Astrocyte (in vitro differentiated cells and primary cell): ENCODE data around the gene ATG7. TPM values are rescaled to one million over a fixed set of nuclear protein-coding genes. Genes with fewer than 3 reads are reported as not detected.

ENCODE experiments used
- DNase-seq: peaks from one replicate; pipeline ENCODE4 v3.0.0-alpha.2; 2010; ENCODE audit warnings: low read depth
- FAIRE-seq: peaks from 2 replicates; lab custom pipeline; 2011; peaks lifted over from hg19 to GRCh38; lab: Jason Lieb, UNC
- H2AFZ ChIP-seq: 2 replicates; pipeline ENCODE4 v1.6.0; 2012; ENCODE audit warnings: low read depth, low read length, inconsistent platforms
- H3K27ac ChIP-seq: 2 replicates; pipeline ENCODE4 v1.5.1; 2011; ENCODE audit warnings: low read depth, low read length, inconsistent platforms
- H3K27me3 ChIP-seq: 2 replicates; pipeline ENCODE4 v1.6.0; 2011; ENCODE audit warnings: low read length, inconsistent platforms; ENCODE audit not compliant: insufficient read depth
- H3K36me3 ChIP-seq: 2 replicates; pipeline ENCODE4 v1.5.1; 2011; ENCODE audit warnings: low read length, inconsistent platforms; ENCODE audit not compliant: insufficient read depth
- H3K4me1 ChIP-seq: 2 replicates; pipeline ENCODE4 v1.5.1; 2011; ENCODE audit warnings: low read length, inconsistent platforms; ENCODE audit not compliant: insufficient read depth
- H3K4me2 ChIP-seq: 2 replicates; pipeline ENCODE4 v1.6.0; 2012; ENCODE audit warnings: low read length, inconsistent platforms
- H3K4me3 ChIP-seq: 2 replicates; pipeline ENCODE4 v1.5.1; 2011; ENCODE audit warnings: low read depth, mild to moderate bottlenecking, low read length, inconsistent platforms; ENCODE audit not compliant: insufficient read depth
- H3K79me2 ChIP-seq: 2 replicates; pipeline ENCODE4 v1.6.0; 2012; ENCODE audit warnings: mild to moderate bottlenecking, low read length, inconsistent platforms; ENCODE audit not compliant: insufficient read depth
- H3K9ac ChIP-seq: 2 replicates; pipeline ENCODE4 v1.6.0; 2012; ENCODE audit warnings: mild to moderate bottlenecking, low read length, inconsistent platforms
- H3K9me3 ChIP-seq: 2 replicates; pipeline ENCODE4 v1.5.1; 2012; ENCODE audit warnings: low read depth, mild to moderate bottlenecking, low read length, inconsistent platforms; ENCODE audit not compliant: insufficient read depth
- H4K20me1 ChIP-seq: 2 replicates; pipeline ENCODE4 v1.6.0; 2012; ENCODE audit warnings: low read length, inconsistent platforms; ENCODE audit not compliant: insufficient read depth
- H3K27ac Mint-ChIP-seq: one replicate; pipeline ENCODE4 v1.8.0; 2021; ENCODE audit warnings: mild to moderate bottlenecking, mixed read lengths; ENCODE audit not compliant: unreplicated experiment
- H3K27me3 Mint-ChIP-seq: one replicate; pipeline ENCODE4 v1.8.0; 2021; ENCODE audit warnings: low read depth, mixed read lengths; ENCODE audit not compliant: unreplicated experiment
- H3K36me3 Mint-ChIP-seq: one replicate; pipeline ENCODE4 v1.8.0; 2021; ENCODE audit warnings: low read depth, mixed read lengths; ENCODE audit not compliant: unreplicated experiment
- H3K4me1 Mint-ChIP-seq: one replicate; pipeline ENCODE4 v1.8.0; 2021; ENCODE audit warnings: low read depth, mixed read lengths; ENCODE audit not compliant: unreplicated experiment
- H3K4me3 Mint-ChIP-seq: one replicate; pipeline ENCODE4 v1.8.0; 2021; ENCODE audit warnings: mild to moderate bottlenecking, moderate library complexity, mixed read lengths; ENCODE audit not compliant: unreplicated experiment
- H3K9me3 Mint-ChIP-seq: one replicate; pipeline ENCODE4 v1.8.0; 2021; ENCODE audit warnings: mild to moderate bottlenecking, mixed read lengths; ENCODE audit not compliant: unreplicated experiment
- EZH2 ChIP-seq: IDR thresholded peaks from 2 replicates; pipeline ENCODE4 v1.6.1; 2012; ENCODE audit warnings: mild to moderate bottlenecking, low read length, inconsistent platforms; ENCODE audit not compliant: insufficient read depth
- total RNA-seq: library from RNA; stranded (reverse); gene quantifications from 2 replicates; pipeline ENCODE4 v1.2.1, GENCODE V29; 2021
- TF ChIP-seq, protein P1 (sequence below): IDR thresholded peaks from 2 replicates; pipeline ENCODE4 v1.5.1; 2011; ENCODE audit warnings: low read depth, mild to moderate bottlenecking, inconsistent platforms, low read length, moderate library complexity; ENCODE audit not compliant: insufficient read depth

ATG7 gene
- total RNA-seq, 1 donor from 2014 or later = 29.5 TPM

GRCh38 chr3:11602239-11602840, 330.1 kb downstream of the ATG7 start:
- no peak overlapping the region for H3K4me3 Mint-ChIP-seq
- peak overlapping the region; percentile 99 for H3K27ac Mint-ChIP-seq
- Histone ChIP-seq H3K4me1 (peaks cover 51% of the 10 kb centered on the region), H2AFZ (no peak overlapping the region), H3K4me3 (no peak overlapping the region), H3K27me3 (no peaks in the 10 kb centered on the region), H3K9ac (peak overlapping the region; percentile 75), H3K4me2 (peak overlapping the region; percentile 66), H4K20me1 (peaks cover 24% of the 10 kb centered on the region), H3K9me3 (no peaks in the 10 kb centered on the region), H3K79me2 (peaks cover 81% of the 10 kb centered on the region), H3K36me3 (peaks cover 4% of the 10 kb centered on the region), H3K27ac (peak overlapping the region; percentile 93)
- peaks cover 25% of the 10 kb centered on the region for H3K36me3 Mint-ChIP-seq
- peaks cover 2% of the 10 kb centered on the region for H3K9me3 Mint-ChIP-seq
- H3K4me1 Mint-ChIP-seq = peaks cover 73% of the 10 kb centered on the region
- TF ChIP-seq EZH2 = no peak
- TF ChIP-seq, protein P1, sequence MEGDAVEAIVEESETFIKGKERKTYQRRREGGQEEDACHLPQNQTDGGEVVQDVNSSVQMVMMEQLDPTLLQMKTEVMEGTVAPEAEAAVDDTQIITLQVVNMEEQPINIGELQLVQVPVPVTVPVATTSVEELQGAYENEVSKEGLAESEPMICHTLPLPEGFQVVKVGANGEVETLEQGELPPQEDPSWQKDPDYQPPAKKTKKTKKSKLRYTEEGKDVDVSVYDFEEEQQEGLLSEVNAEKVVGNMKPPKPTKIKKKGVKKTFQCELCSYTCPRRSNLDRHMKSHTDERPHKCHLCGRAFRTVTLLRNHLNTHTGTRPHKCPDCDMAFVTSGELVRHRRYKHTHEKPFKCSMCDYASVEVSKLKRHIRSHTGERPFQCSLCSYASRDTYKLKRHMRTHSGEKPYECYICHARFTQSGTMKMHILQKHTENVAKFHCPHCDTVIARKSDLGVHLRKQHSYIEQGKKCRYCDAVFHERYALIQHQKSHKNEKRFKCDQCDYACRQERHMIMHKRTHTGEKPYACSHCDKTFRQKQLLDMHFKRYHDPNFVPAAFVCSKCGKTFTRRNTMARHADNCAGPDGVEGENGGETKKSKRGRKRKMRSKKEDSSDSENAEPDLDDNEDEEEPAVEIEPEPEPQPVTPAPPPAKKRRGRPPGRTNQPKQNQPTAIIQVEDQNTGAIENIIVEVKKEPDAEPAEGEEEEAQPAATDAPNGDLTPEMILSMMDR = no peak
- DNase-seq = no peak
- no peaks in the 10 kb centered on the region for H3K27me3 Mint-ChIP-seq
- no peak for FAIRE-seq

- Histone ChIP-seq H3K4me1 (peaks cover 58% of the 10 kb centered on the region), H3K27ac (peak overlapping the region; percentile 93), H3K4me2 (peak overlapping the region; percentile 68), H3K36me3 (peaks cover 4% of the 10 kb centered on the region), H3K27me3 (no peaks in the 10 kb centered on the region), H3K4me3 (no peak overlapping the region), H2AFZ (no peak overlapping the region), H3K79me2 (peaks cover 81% of the 10 kb centered on the region), H3K9ac (peak overlapping the region; percentile 75), H4K20me1 (peaks cover 28% of the 10 kb centered on the region), H3K9me3 (no peaks in the 10 kb centered on the region)
- H3K27me3 Mint-ChIP-seq = no peaks in the 10 kb centered on the region
- H3K27ac Mint-ChIP-seq = peak overlapping the region; percentile 99
- H3K4me3 Mint-ChIP-seq = no peak overlapping the region
- DNase-seq (no peak), FAIRE-seq (no peak)
- peaks cover 78% of the 10 kb centered on the region for H3K4me1 Mint-ChIP-seq
- peaks cover 22% of the 10 kb centered on the region for H3K36me3 Mint-ChIP-seq
- H3K9me3 Mint-ChIP-seq = peaks cover 2% of the 10 kb centered on the region
- TF ChIP-seq EZH2 = no peak
- TF ChIP-seq, protein P1 = no peak
These were observed 330.8 kb downstream of the ATG7 start for GRCh38 chr3:11602886-11603527.

DNA sequence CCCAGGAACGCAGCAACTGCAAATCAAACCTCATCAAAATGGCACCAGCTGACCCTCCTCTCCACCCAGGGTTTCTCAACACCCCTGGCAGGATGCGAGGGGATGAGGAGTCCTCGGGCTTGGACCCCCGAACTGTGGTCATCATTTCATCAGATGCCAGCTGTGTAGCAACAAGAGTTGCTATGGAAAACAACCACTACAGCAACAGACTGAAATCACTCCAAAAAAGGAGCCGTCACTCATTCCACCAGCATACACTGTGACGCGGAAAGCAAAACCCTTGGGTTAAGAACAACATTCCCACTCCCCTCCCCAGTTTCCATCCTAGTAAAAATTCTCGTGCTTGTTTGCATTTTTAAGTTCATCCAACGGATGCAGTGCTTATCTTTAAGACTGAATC, 331.4 kb downstream of the ATG7 start:
- TF ChIP-seq EZH2 = no peak
- TF ChIP-seq, protein P1 = no peak
- peak overlapping the region; percentile 75 for H3K9ac ChIP-seq
- Mint-ChIP-seq H3K4me1 (peaks cover 76% of the 10 kb centered on the region), H3K27me3 (no peaks in the 10 kb centered on the region), H3K9me3 (peaks cover 2% of the 10 kb centered on the region), H3K4me3 (no peak overlapping the region), H3K36me3 (peaks cover 22% of the 10 kb centered on the region), H3K27ac (peak overlapping the region; percentile 99)
- no peaks in the 10 kb centered on the region for H3K27me3 ChIP-seq
- H4K20me1 ChIP-seq = peaks cover 33% of the 10 kb centered on the region
- peaks cover 81% of the 10 kb centered on the region for H3K79me2 ChIP-seq
- H3K4me2 ChIP-seq = peak overlapping the region; percentile 68
- H3K4me1 ChIP-seq = peaks cover 64% of the 10 kb centered on the region
- no peak overlapping the region for H2AFZ ChIP-seq
- H3K27ac ChIP-seq = peak overlapping the region; percentile 93
- no peak overlapping the region for H3K4me3 ChIP-seq
- DNase-seq (peak; percentile 92), FAIRE-seq (peak; percentile 47)
- peaks cover 4% of the 10 kb centered on the region for H3K36me3 ChIP-seq
- H3K9me3 ChIP-seq = no peaks in the 10 kb centered on the region
